ENCODE data around the gene EPS15.

The EPS15 gene

GRCh38 chr1:51378871-51379270, 140.2 kb downstream of the EPS15 start:
- peaks cover 0 to 18% (median 0%) of the 10 kb centered on the region in 11 experiments; a peak in 1 of 22 replicates for H4K20me1 ChIP-seq
- H3K27me3 ChIP-seq = no peaks in the 10 kb centered on the region
- H3K4me1 ChIP-seq = no peaks in the 10 kb centered on the region
- H3K9me3 ChIP-seq (replicated peaks in 1 of 11) = peaks cover 20 to 54% (median 46%) of the 10 kb centered on the region in 11 experiments
- no peak overlapping the region for H3K4me3 ChIP-seq
- no peak overlapping the region for H3K9ac ChIP-seq
- no peak for TF ChIP-seq Cebpa-rat (IDR thresholded peaks at IDR 0.05)
- H3K4me2 ChIP-seq = no peak overlapping the region
- H3K36me3 ChIP-seq = peaks cover 75 to 100% (median 86%) of the 10 kb centered on the region in 11 experiments
- H3K27ac ChIP-seq = no peak overlapping the region

- H3K36me3 ChIP-seq = peaks cover 58 to 100% (median 76%) of the 10 kb centered on the region in 11 experiments
- H3K4me1 ChIP-seq = no peaks in the 10 kb centered on the region
- H3K27ac ChIP-seq = no peak overlapping the region
- peaks cover under 1 to 31% (median 23%) of the 10 kb centered on the region in 11 experiments; a peak in 18 of 22 replicates for H3K9me3 ChIP-seq (replicated peaks in 1 of 11)
- no peak for TF ChIP-seq Cebpa-rat (IDR thresholded peaks at IDR 0.05)
- peaks cover 0 to 17% (median 0%) of the 10 kb centered on the region in 11 experiments; a peak in 1 of 22 replicates for H4K20me1 ChIP-seq
- no peak overlapping the region for H3K4me2 ChIP-seq
- no peaks in the 10 kb centered on the region for H3K27me3 ChIP-seq
- no peak overlapping the region for H3K9ac ChIP-seq
- no peak overlapping the region for H3K4me3 ChIP-seq
Measured at GRCh38 chr1:51373898-51374297, 145.2 kb downstream of the EPS15 start.

DNA sequence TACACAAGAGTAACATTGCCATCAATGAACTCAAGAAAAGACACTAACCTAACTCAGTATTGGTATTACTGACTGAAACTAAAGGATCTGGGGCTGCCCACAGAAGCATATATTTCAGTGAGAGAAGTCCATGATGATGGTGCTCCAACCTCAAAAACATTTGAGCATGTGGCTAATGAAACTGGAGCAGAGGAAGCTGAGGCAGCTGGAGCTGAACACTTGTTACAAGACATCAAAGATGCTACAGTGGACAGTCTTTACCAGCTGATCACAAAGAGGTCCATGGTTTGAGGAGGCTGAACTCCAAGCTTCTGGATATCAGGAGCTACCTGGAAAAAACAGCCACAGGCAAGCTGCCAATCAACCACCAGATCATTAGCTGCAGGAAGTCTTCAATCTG, 146.5 kb downstream of the EPS15 start:
- H4K20me1 ChIP-seq = peaks cover 0 to 14% (median 0%) of the 10 kb centered on the region in 11 experiments; a peak in 2 of 22 replicates
- H3K4me3 ChIP-seq = no peak overlapping the region
- H3K9me3 ChIP-seq (replicated peaks in 1 of 11) = peaks cover 0 to 21% (median 18%) of the 10 kb centered on the region in 11 experiments; a peak in 18 of 22 replicates
- no peak overlapping the region for H3K9ac ChIP-seq
- TF ChIP-seq Cebpa-rat (IDR thresholded peaks at IDR 0.05) = no peak
- no peaks in the 10 kb centered on the region for H3K27me3 ChIP-seq
- no peak overlapping the region for H3K4me2 ChIP-seq
- no peak overlapping the region for H3K27ac ChIP-seq
- H3K36me3 ChIP-seq = peaks cover 49 to 100% (median 66%) of the 10 kb centered on the region in 11 experiments
- H3K4me1 ChIP-seq = no peaks in the 10 kb centered on the region; a peak in 1 of 20 replicates

GRCh38 chr1:51369171-51369570, 149.9 kb downstream of the EPS15 start:
- Histone ChIP-seq H3K27me3 (no peaks in the 10 kb centered on the region), H3K4me2 (no peak overlapping the region), H4K20me1 (peaks cover 0 to 15% (median 0%) of the 10 kb centered on the region in 11 experiments; a peak in 2 of 22 replicates), H3K9ac (no peak overlapping the region), H3K36me3 (peaks cover 42 to 100% (median 66%) of the 10 kb centered on the region in 11 experiments), H3K9me3 (replicated peaks in 1 of 11) (no peaks in the 10 kb centered on the region), H3K4me3 (no peak overlapping the region), H3K4me1 (no peaks in the 10 kb centered on the region; a peak in 1 of 20 replicates), H3K27ac (no peak overlapping the region)
- no peak for TF ChIP-seq Cebpa-rat (IDR thresholded peaks at IDR 0.05)

GRCh38 chr1:51365774-51366173, 153.3 kb downstream of the EPS15 start:
- no peaks in the 10 kb centered on the region for H3K9me3 ChIP-seq (replicated peaks in 1 of 11)
- no peaks in the 10 kb centered on the region for H3K27me3 ChIP-seq
- H4K20me1 ChIP-seq = peaks cover 0 to 16% (median 0%) of the 10 kb centered on the region in 11 experiments; a peak in 3 of 22 replicates
- H3K36me3 ChIP-seq = peaks cover 40 to 100% (median 64%) of the 10 kb centered on the region in 11 experiments
- H3K9ac ChIP-seq = no peak overlapping the region
- no peak overlapping the region for H3K27ac ChIP-seq
- TF ChIP-seq Cebpa-rat (IDR thresholded peaks at IDR 0.05) = no peak
- no peaks in the 10 kb centered on the region; a peak in 1 of 20 replicates for H3K4me1 ChIP-seq
- H3K4me2 ChIP-seq = no peak overlapping the region
- H3K4me3 ChIP-seq = no peak overlapping the region

DNA sequence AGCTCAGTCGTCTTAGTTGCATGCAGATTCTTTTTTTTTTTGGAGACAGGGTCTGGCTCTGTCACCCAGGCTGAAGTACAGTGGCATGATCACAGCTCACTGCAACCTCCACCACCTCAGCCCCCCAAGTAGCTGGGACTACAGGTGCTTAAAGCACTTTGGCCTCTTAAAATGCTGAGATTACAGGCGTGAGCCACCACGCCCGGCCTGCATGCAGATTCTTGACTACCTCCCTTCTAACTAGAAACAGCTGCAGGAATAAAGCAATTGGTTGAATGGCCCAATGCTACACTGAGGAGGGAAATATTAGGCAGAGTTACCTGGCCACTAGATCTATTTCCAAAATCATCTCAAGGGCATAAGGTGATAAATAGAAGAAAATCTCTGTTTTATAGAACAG, 159.2 kb downstream of the EPS15 start:
- Histone ChIP-seq H3K4me2 (no peak overlapping the region), H3K27me3 (no peaks in the 10 kb centered on the region), H3K36me3 (peaks cover 70 to 97% (median 90%) of the 10 kb centered on the region in 11 experiments), H4K20me1 (peaks cover 0 to 8% (median 0%) of the 10 kb centered on the region in 11 experiments; a peak in 1 of 22 replicates), H3K4me1 (peaks cover 0 to 14% (median 8%) of the 10 kb centered on the region in 10 experiments; a peak in 11 of 20 replicates), H3K9ac (no peak overlapping the region), H3K27ac (no peak overlapping the region), H3K4me3 (no peak overlapping the region), H3K9me3 (replicated peaks in 1 of 11) (no peaks in the 10 kb centered on the region)
- TF ChIP-seq Cebpa-rat (IDR thresholded peaks at IDR 0.05) = no peak

DNA sequence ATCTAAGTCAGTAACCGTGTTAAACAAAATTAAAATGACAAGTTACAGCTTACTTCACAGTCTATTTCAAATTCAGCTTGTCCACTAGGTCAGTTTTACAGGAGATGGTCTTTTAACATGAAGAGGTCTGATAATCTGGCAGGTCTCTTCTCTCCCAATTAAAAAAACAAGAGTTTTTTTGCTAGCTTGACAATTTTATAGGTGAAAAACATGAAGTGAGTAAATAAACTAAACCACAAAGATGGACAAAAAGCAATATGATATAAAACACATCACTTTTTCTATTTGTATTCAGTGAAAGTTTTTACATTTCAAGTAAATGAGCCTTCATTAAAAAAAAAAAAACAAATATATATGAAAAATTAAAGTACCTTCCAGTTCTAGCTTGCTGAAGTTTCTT, 163.7 kb downstream of the EPS15 start:
- TF ChIP-seq Cebpa-rat (IDR thresholded peaks at IDR 0.05) = no peak
- H3K27me3 ChIP-seq = no peaks in the 10 kb centered on the region
- no peak overlapping the region for H3K9ac ChIP-seq
- peaks cover 0 to 14% (median 8%) of the 10 kb centered on the region in 10 experiments; a peak in 11 of 20 replicates for H3K4me1 ChIP-seq
- H3K9me3 ChIP-seq (replicated peaks in 1 of 11) = no peaks in the 10 kb centered on the region
- no peak overlapping the region for H3K4me3 ChIP-seq
- no peaks in the 10 kb centered on the region for H4K20me1 ChIP-seq
- no peak overlapping the region for H3K4me2 ChIP-seq
- H3K36me3 ChIP-seq = peaks cover 54 to 90% (median 62%) of the 10 kb centered on the region in 11 experiments
- no peak overlapping the region for H3K27ac ChIP-seq

DNA sequence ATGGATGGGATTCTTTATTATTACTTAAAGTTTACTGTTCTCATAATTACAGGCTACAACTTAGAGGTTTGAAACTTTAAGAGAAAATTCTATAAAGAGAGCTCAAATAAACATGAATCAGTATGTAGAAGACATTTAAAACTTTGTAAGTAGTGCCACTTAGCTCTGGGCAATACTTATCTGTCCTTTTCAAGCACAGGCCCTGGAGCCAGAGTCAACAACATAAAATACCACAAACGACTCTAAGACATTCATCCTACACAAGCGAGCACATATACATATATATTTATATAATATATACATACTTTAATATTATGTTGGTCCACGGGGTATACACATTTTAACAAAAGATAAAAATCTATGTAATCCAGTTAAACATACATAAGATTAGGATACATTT, 164.7 kb downstream of the EPS15 start:
- Histone ChIP-seq H3K27me3 (no peaks in the 10 kb centered on the region), H3K27ac (no peak overlapping the region), H3K4me3 (no peak overlapping the region), H3K9me3 (replicated peaks in 1 of 11) (no peaks in the 10 kb centered on the region), H4K20me1 (0 out of 22 replicates have a peak, but pooled peaks cover 0 to 3% (median 0%) of the 10 kb centered on the region in 11 experiments), H3K4me2 (no peak overlapping the region), H3K36me3 (peaks cover 44 to 81% (median 52%) of the 10 kb centered on the region in 11 experiments), H3K4me1 (peaks cover 0 to 14% (median 8%) of the 10 kb centered on the region in 10 experiments; a peak in 11 of 20 replicates), H3K9ac (no peak overlapping the region)
- no peak for TF ChIP-seq Cebpa-rat (IDR thresholded peaks at IDR 0.05)

DNA sequence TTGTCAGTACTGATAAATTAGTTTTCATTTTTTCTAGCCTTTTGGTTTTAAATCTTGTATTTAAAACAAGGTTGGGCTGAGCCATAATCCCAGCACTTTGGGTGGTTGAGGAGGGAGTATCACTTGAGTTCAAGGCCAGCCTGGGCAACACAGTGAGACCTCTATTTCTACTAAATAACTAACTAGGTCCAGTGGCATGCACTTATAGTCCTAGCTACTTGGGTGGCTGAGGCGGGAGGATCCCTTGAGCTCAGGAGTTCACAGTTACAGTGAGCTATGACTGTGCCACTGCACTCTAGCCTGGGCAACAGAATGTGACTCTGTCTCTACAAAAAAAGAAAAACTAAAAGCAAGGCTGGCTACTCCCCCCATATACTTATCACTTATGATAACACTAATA, 167.2 kb downstream of the EPS15 start:
- Histone ChIP-seq H3K4me1 (no peaks in the 10 kb centered on the region), H3K27ac (no peak overlapping the region), H3K27me3 (no peaks in the 10 kb centered on the region), H3K9ac (no peak overlapping the region), H3K4me2 (no peak overlapping the region), H4K20me1 (peaks cover 0 to 3% (median 0%) of the 10 kb centered on the region in 11 experiments; a peak in 3 of 22 replicates), H3K9me3 (replicated peaks in 1 of 11) (no peaks in the 10 kb centered on the region), H3K4me3 (no peak overlapping the region), H3K36me3 (peaks cover 30 to 58% (median 35%) of the 10 kb centered on the region in 11 experiments)
- TF ChIP-seq Cebpa-rat (IDR thresholded peaks at IDR 0.05) = no peak

DNA sequence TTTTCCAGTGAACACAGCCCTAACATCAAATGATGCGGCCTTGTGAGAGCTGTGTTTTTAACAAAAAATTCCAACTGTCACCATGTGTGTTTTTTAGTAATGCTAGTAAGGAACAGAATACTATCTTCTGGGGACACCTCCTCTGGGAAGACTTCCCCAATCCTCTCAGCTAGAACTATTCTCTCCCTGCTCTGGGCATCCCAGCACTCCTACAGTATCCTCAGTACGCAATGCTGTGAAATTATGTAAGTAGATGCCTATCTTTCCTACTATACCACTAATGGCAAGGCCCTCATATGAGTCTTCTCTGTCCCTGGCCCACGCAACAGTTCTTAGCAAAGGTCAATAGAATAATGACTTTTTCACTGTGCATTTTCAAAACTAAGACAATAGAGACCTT, 169.2 kb downstream of the EPS15 start:
- Histone ChIP-seq H3K4me1 (no peaks in the 10 kb centered on the region), H3K27ac (no peak overlapping the region), H3K4me2 (no peak overlapping the region), H3K4me3 (no peak overlapping the region), H4K20me1 (peaks cover 0 to 15% (median 0%) of the 10 kb centered on the region in 11 experiments; a peak in 4 of 22 replicates), H3K27me3 (peaks cover 4 to 13% (median 9%) of the 10 kb centered on the region in 11 experiments; a peak in 13 of 22 replicates), H3K9ac (no peak overlapping the region), H3K36me3 (peaks cover 9 to 38% (median 16%) of the 10 kb centered on the region in 11 experiments; a peak in 21 of 22 replicates), H3K9me3 (replicated peaks in 1 of 11) (no peaks in the 10 kb centered on the region)
- no peak for TF ChIP-seq Cebpa-rat (IDR thresholded peaks at IDR 0.05)

All from BLaER1 treated with 17β-estradiol and CSF1 and Interleukin-3, amounts not matched to agents 10 nM and 100 nM (cell line).